Measurements from ENCODE around the gene NOTCH2.

DNA sequence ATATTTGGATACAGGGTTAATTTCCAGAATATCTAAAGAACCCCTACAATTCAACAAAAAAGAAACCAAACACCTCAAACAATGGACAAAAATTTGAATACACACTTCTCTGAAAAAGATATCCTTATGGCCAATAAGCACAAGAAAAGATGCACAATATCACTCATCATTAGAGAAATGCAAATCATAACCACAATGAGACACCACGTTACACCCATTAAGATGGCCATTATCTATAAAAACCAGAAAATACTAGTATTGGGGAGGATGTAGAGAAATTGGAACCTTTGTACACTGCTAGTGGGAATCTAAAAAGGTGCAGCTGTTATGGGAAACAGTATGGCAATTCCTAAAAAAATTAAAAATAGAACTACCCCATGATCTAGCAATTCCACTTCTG, 178.1 kb downstream of the NOTCH2 start:
- TF ChIP-seq, protein P1, sequence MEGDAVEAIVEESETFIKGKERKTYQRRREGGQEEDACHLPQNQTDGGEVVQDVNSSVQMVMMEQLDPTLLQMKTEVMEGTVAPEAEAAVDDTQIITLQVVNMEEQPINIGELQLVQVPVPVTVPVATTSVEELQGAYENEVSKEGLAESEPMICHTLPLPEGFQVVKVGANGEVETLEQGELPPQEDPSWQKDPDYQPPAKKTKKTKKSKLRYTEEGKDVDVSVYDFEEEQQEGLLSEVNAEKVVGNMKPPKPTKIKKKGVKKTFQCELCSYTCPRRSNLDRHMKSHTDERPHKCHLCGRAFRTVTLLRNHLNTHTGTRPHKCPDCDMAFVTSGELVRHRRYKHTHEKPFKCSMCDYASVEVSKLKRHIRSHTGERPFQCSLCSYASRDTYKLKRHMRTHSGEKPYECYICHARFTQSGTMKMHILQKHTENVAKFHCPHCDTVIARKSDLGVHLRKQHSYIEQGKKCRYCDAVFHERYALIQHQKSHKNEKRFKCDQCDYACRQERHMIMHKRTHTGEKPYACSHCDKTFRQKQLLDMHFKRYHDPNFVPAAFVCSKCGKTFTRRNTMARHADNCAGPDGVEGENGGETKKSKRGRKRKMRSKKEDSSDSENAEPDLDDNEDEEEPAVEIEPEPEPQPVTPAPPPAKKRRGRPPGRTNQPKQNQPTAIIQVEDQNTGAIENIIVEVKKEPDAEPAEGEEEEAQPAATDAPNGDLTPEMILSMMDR (optimal IDR thresholded peaks at IDR 0.05 in 1 of 3, IDR thresholded peaks at IDR 0.05 in 1 of 3, conservative IDR thresholded peaks at IDR 0.05 in 1 of 3; ENCODE audit: extremely low read depth in 1 of 3, insufficient read depth in 2 of 3, low read length in 3 of 3): no peak
- no peak for TF ChIP-seq EZH2 (IDR thresholded peaks at IDR 0.05; ENCODE audit: low read length)
